ENCODE measurements around the gene FRZB.

Gene FRZB

DNA sequence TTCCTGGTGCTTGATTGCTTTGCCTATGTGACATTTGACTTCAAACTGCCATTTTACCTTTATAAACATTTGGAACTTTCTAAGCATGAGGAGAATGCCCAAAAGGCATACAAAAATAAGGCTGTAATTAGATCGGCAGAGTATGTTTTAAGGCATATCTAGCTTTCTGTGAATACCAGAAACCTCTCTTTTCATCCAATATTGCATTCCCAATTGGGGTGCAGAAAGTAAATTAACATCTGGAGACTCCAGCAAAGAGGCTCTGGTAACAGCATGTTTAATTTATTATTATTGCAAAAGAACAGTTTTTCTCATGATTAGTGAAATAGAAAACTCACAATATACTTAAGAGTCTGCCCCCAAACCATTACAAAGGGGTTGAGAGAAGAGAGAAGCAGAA, 32.1 kb downstream of the FRZB start:
- DNase-seq (ENCODE audit: low read depth), result no peak

- DNase-seq (ENCODE audit: low read depth), result no peak
These were observed 33.2 kb downstream of the FRZB start for GRCh38 chr2:182833084-182833854.

GRCh38 chr2:182831921-182832320, 34.5 kb downstream of the FRZB start:
- no peak for DNase-seq (ENCODE audit: low read depth)

- no peak for DNase-seq (ENCODE audit: low read depth)
These were observed 35.3 kb downstream of the FRZB start for GRCh38 chr2:182831101-182831500.

DNA sequence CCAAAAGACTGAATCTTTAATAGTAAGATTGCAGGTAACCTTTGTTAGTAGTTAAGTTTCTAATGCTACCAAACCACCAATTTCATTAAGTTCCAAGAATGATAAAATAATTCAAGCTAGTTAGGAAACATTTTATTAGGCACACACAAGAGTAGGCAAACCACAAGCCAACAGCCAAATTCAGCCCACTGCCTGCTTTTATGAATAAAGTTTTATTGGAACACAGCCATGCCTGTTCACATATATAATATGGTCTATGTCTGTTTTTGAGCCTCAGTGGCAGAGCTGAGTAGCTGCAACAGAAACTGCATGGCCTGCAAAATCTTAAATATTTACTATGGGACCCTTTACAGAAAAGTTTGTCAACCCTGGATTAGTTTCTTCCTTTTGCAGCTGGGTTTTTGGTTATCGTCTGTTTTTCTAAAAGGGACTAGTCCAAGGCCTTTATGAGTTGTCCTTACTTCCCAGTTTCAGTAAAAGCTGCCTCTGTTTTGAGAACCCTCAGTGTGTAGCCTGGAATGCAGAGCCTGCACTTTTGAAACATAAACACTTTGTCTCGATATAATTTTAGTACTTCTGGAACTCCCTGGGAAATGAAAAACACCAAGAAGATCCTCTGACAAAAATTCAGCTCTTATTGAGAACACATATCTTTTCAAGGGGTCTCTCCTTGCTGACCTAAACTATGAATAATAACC, 39.1 kb downstream of the FRZB start:
- DNase-seq (ENCODE audit: low read depth), result no peak

- DNase-seq (ENCODE audit: low read depth), result no peak
These were observed 39.9 kb downstream of the FRZB start for GRCh38 chr2:182826496-182826895.

DNA sequence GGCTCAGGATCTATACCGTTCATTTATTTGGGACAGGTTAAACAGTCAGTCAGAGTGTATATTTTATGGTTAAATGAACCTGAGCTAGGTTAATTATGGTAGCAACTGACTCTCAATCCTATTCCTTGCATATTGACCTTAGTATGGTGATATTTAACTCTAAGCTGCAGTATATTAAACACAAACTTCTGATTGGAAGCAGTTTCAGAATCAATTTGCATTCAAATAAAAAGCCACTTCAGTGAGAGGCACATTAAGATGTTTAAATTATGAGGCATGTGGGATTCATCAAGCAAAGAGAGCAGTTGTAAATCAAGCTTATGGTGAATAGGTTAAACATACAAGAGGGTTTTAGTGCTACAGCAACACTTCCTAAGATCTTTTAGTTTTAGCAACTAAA, 40.4 kb downstream of the FRZB start:
- DNase-seq (ENCODE audit: low read depth), result no peak

DNA sequence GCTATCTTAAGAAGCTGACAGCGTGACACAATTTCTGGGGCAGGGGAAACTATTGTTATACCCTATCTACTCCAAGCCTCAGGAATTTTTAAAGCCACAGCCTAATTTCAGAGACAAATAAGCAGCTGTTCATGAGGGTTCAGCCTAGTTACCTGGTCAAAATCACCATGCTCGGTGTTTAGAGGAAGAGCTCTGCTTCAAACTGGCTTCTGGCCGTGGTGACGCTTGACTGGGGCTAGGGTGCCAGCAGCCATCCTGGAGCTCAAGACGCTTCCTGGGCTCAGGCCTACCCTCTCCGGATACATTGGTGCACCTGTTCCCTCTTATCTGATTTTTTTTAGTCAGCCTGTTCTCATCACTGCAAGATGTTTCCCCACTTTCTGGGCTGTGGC, 41.7 kb downstream of the FRZB start:
- DNase-seq (ENCODE audit: low read depth), result no peak

GRCh38 chr2:182824056-182824766, 42.2 kb downstream of the FRZB start:
- no peak for DNase-seq (ENCODE audit: low read depth)

DNA sequence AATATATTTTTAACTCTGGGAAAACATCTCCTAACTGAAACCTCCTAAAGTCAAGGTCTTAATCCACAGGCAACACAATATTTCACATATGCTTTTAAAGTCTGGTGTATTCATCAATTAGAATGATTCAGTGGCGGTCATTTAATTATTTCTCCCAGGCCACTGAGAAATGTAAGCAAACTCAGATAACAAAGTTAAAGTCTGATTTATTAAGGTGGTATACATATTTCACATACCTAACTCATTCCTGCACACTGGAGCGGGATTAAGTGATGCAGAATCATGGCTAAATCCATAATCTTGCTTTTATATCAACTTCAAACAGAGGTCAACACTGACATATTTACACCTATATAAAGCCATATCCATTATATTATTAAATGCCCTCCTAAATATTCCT, 43.7 kb downstream of the FRZB start:
- DNase-seq (ENCODE audit: low read depth), result no peak

DNA sequence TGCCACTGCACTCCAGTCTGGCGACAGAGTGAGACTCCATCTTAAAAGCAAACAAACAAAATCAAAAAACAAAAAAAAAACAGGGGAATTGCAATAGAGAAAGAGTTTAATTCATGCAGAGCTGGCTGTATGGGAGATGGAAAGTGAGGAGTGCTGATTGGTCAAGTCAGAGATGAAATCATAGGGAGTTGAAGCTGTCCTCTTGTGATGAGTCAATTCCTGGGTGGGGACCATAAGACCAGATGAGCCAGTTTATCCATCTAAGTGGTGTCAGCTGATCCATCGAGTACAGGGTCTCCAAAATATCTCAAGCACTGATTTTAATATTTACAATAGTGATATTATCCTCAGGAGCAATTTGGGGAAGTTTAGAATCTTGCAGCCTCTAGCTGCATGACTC, 45.3 kb downstream of the FRZB start:
- DNase-seq (ENCODE audit: low read depth), result no peak

DNA sequence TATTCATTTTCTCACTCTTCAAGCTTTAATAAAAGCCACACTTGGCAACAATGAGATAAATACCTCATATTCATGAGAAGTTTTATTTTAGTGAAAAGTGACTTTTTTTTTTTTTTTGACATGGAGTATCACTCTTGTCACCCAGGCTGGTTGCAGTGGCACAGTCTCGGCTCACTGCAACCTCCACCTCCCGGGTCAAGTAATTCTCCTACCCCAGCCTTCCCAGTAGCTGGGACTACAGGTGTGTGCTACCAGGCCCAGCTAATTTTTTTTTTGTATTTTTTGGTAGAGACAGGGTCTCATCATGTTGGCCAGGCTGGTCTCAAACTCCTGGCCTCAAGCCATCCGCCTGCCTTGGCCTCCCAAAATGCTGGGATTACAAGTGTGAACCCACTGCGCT, 47.0 kb downstream of the FRZB start:
- DNase-seq (ENCODE audit: low read depth), result no peak

DNA sequence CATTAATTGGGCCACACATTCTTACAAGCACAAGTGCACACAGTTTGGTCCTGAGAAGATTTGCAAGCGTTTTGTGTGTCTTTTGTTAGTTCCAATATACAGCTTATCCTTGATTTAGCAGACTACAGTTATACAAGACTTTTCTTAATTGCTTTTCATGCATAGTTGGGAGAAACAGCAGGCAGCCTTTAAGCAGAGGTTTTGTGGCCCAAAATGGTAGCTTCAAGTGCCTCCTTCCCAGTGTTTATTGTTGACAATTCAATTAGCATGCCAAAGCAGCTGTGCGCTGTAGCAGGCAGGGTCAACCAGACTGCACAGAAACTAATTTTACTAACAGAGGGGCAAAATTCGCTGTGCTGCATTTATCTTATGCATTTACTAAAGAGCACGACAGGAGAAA, 47.5 kb downstream of the FRZB start:
- no peak for DNase-seq (ENCODE audit: low read depth)

DNA sequence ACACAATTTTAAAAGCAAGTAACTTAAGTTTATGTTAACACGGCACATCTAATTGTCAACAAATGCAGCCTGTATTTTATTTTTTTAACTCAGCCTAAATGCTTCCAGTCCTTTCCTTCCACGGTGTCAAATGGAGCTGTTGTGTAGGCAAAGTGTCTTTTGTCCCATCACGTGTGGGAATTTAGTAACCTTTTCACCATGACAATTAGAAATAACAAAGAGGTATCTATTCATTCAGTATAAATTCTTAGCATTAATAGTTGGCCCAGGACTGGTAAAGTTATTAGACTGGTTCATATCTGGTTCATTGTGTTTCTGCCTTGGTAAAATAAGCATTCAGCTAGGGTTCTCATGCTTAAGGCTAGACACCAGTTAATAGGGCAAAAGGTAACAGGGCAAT, 47.9 kb downstream of the FRZB start:
- DNase-seq (ENCODE audit: low read depth), result no peak

GRCh38 chr2:182817558-182817957, 48.9 kb downstream of the FRZB start:
- DNase-seq (ENCODE audit: low read depth), result no peak

DNA sequence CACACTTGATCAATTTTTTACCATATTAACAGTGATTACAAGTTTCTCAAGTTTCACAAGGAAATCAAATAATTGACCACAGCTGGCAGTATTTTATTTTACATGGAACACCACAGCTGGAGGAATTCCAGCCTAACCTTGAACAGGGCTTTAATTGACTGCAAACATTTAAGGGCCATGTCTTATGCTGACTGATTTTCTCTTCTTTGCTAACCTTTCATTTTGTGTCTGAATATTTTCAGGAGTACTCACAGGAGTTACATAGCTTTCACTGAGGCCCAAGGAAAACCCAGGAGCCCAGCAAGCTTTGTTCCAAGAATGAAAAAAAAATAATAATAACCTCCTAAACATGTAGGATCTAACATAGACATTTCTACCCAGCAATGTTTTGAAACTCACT, 49.6 kb downstream of the FRZB start:
- DNase-seq (ENCODE audit: low read depth), result no peak

DNA sequence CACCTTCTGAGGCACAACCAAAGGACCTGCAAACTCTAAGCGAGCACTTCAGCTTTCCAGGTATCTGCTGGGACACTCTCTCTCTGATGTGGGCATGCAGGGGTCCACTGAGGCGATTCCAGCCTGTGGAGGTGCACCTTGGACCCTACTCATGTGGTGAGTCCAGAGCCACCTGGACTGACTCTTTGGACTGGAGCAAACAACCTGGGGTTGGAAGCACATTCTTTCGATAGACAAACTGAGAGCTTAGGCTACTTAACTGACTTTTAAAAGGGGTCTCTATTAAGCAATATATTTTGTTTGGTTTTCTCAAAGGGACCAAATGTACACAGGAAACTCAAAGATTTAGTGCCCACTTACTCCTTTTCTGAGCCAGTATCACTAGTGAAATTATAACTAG, 51.6 kb downstream of the FRZB start:
- DNase-seq (ENCODE audit: low read depth), result no peak

DNA sequence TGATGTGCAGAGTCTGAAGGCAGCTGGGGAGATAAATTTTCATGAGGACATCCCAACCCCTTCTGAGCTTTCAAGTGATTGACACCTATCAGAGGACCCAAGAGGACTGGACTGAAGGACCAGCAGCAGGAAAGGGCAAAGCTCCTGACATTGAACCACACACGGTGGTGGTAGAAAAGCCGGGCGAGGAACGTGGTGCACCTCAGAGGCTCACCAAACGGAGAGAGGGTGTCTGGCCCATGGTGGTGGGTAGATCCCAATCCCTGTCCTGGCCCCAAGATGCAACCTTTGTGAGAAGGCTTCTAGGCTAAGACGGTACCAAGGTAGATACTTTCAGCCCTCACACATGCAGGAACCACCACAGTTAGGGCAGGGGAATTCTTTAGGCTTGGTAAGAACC, 52.1 kb downstream of the FRZB start:
- DNase-seq (ENCODE audit: low read depth), result no peak

DNA sequence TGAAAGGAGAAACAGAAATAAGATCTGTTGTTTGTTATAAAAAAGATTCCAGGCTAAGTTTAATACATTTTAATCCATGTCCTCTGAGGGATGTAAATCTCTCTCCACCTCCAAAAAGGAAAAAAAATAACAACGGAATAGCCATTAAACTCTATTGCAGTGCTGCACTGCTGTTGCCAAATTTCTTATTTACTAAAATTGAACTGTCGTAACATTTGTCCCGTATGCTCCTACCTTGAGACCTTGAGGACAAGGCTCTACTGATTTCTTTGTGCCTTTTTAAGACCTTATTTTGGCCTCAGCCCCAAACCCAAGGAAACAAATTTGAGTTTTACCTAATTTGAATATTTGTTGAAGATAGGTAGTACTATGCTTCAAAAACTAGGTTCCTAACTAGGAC, 56.4 kb downstream of the FRZB start:
- no peak for DNase-seq (ENCODE audit: low read depth)

- no peak for DNase-seq (ENCODE audit: low read depth)
These were observed 59.1 kb downstream of the FRZB start for GRCh38 chr2:182807319-182807718.

DNA sequence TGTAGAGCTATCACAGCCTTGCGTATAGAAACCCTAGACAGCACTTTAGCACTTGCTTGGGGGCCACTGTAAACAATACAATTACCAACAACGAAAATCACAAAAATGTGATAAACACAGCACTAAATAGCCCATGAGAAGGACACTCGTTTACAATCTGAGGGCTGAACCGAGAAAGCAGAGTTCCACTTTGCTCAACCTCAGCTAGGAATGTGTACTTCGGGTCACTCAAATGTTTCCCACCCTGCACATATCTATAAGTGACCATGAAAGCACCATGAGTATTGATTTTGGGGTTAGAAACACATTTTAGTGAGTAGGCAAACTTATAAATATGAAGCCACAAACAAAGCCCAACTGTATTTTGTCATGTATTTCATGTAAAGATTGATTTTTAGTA, 62.3 kb downstream of the FRZB start:
- DNase-seq (ENCODE audit: low read depth), result no peak

- no peak for DNase-seq (ENCODE audit: low read depth)
These were observed 67.7 kb downstream of the FRZB start for GRCh38 chr2:182798736-182799135.

DNA sequence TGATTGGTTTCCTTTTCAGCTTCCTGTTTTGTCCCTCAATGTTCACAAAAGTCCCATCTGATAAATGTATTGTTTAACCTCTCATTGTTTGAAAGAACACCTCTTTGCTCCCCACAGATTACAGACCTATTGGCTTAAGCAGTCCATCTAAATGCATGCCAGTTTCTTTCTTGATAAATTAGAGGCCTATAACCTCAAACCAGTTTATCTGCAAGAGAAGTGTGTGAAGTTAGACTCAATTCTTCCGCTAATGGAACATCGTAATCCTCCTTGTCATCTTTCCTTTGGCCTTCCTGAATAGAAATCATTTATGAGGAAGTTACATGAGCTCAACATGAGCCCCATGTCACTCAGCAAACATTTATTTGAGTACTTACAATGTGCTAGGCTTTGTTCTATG, 74.0 kb downstream of the FRZB start:
- no peak for DNase-seq (ENCODE audit: low read depth)
